ENCODE measurements around the gene SLC28A3.

DNA sequence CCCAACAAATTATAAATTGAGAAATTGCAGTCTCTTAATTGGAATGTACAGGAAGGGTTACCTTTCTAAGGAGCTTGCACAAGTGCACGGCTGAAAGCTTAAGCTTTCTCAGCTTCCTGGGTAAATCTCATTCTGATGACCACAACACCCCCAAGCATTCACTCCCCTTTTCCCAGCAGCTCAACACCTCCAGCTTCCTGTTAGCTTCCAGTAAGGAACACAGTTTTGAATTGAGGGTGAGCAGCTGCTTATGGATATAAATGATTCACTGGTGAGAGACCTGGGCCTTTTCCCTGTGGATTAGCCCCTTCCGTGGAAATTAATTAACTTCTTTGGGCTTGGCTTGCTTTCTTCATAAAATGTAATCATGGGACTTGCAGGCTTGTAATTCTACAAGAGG, 101.2 kb downstream of the SLC28A3 start:
- TF ChIP-seq, protein P1, sequence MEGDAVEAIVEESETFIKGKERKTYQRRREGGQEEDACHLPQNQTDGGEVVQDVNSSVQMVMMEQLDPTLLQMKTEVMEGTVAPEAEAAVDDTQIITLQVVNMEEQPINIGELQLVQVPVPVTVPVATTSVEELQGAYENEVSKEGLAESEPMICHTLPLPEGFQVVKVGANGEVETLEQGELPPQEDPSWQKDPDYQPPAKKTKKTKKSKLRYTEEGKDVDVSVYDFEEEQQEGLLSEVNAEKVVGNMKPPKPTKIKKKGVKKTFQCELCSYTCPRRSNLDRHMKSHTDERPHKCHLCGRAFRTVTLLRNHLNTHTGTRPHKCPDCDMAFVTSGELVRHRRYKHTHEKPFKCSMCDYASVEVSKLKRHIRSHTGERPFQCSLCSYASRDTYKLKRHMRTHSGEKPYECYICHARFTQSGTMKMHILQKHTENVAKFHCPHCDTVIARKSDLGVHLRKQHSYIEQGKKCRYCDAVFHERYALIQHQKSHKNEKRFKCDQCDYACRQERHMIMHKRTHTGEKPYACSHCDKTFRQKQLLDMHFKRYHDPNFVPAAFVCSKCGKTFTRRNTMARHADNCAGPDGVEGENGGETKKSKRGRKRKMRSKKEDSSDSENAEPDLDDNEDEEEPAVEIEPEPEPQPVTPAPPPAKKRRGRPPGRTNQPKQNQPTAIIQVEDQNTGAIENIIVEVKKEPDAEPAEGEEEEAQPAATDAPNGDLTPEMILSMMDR (IDR thresholded peaks at IDR 0.05 in 4 of 5, conservative IDR thresholded peaks at IDR 0.05 in 1 of 5) = no peak
- no peak for TF ChIP-seq POLR2A (IDR thresholded peaks at IDR 0.05)
